Naive thymus-derived CD4-positive, alpha-beta T cell (primary cell): ENCODE results near the gene PDGFRA. TPM values are rescaled to one million over a fixed set of nuclear protein-coding genes. Genes with fewer than 3 reads are reported as not detected.

ENCODE experiments used
- ATAC-seq: fragments of 150-1000 bp; cut with Tn5 transposase; 2 replicates; pipeline ENCODE4 v1.10.0; 2021; ENCODE audit warnings: mild to moderate bottlenecking, moderate library complexity
- CTCF ChIA-PET: fragments of 350-600 bp; sonication (Branson Sonifier 250); formaldehyde crosslinking; loops from one replicate; lab custom pipeline; 2021; ENCODE audit warnings: antibody characterized with exemption; lab: Charles Lee
- POLR2A ChIA-PET: fragments of 350-600 bp; sonication (Branson Sonifier 250); formaldehyde crosslinking; loops from one replicate; lab custom pipeline; 2021; ENCODE audit warnings: antibody characterized with exemption, inconsistent platforms; lab: Charles Lee
- DNase-seq, 9 donors: peaks; one replicate each; pipeline versions ENCODE4 v3.0.0 to v3.0.0-alpha.2; 2020 to 2022; ENCODE audit warnings: mixed read lengths in 1 of 9
- H3K27ac ChIP-seq: one replicate; pipeline ENCODE4 v1.7.0; 2013; ENCODE audit warnings: mild to moderate bottlenecking, low read depth, low read length, moderate library complexity
- H3K27me3 ChIP-seq, 2 donors: one replicate each; pipeline ENCODE4 v1.7.0; 2013; ENCODE audit warnings: low read length in 2 of 2, mild to moderate bottlenecking in 2 of 2, moderate library complexity in 2 of 2; ENCODE audit not compliant: control insufficient read depth in 2 of 2, insufficient read depth in 2 of 2
- H3K36me3 ChIP-seq, 3 experiments: 1 replicate in 2 of 3; 2 replicates in 1 of 3; pipeline ENCODE4 v1.7.0; 2013; ENCODE audit warnings: low read length in 3 of 3, mild to moderate bottlenecking in 3 of 3, moderate library complexity in 1 of 3; ENCODE audit not compliant: insufficient read depth in 3 of 3, control insufficient read depth in 2 of 3
- H3K4me1 ChIP-seq, 2 donors: one replicate each; pipeline ENCODE4 v1.7.0; 2013; ENCODE audit warnings: low read length in 2 of 2, mild to moderate bottlenecking in 2 of 2, moderate library complexity in 1 of 2; ENCODE audit not compliant: control insufficient read depth in 2 of 2, insufficient read depth in 2 of 2
- H3K4me3 ChIP-seq: 2 replicates; pipeline ENCODE4 v1.7.0; 2013; ENCODE audit warnings: mild to moderate bottlenecking, low read length
- H3K9me3 ChIP-seq, 3 experiments: 1 replicate in 2 of 3; 2 replicates in 1 of 3; pipeline ENCODE4 v1.7.0; 2013; ENCODE audit warnings: low read length in 3 of 3; ENCODE audit not compliant: control insufficient read depth in 2 of 3
- H3K27ac Mint-ChIP-seq, 9 donors: one replicate each; pipeline ENCODE4 v1.8.0; 2020 to 2022; ENCODE audit warnings: mixed read lengths in 9 of 9, mild to moderate bottlenecking in 8 of 9, moderate library complexity in 5 of 9, inconsistent platforms in 2 of 9
- H3K27me3 Mint-ChIP-seq, 5 donors: one replicate each; pipeline ENCODE4 v1.8.0; 2021 to 2022; ENCODE audit warnings: mixed read lengths in 5 of 5, mild to moderate bottlenecking in 1 of 5
- H3K36me3 Mint-ChIP-seq, 5 donors: one replicate each; pipeline ENCODE4 v1.8.0; 2020 to 2022; ENCODE audit warnings: mixed read lengths in 5 of 5, mild to moderate bottlenecking in 3 of 5, inconsistent platforms in 1 of 5
- H3K4me1 Mint-ChIP-seq, 7 donors: one replicate each; pipeline ENCODE4 v1.8.0; 2020 to 2022; ENCODE audit warnings: mixed read lengths in 7 of 7, mild to moderate bottlenecking in 3 of 7, inconsistent platforms in 1 of 7
- H3K4me3 Mint-ChIP-seq, 10 donors: one replicate each; pipeline ENCODE4 v1.8.0; 2020 to 2022; ENCODE audit warnings: mild to moderate bottlenecking in 10 of 10, mixed read lengths in 10 of 10, moderate library complexity in 6 of 10, inconsistent platforms in 2 of 10
- H3K9me3 Mint-ChIP-seq, 11 donors: one replicate each; pipeline ENCODE4 v1.8.0; 2020 to 2022; ENCODE audit warnings: mixed read lengths in 11 of 11, mild to moderate bottlenecking in 4 of 11, inconsistent platforms in 1 of 11, moderate library complexity in 1 of 11
- intact Hi-C, 2 donors: fragments of 100-400 bp; cut with micrococcal nuclease; formaldehyde crosslinking; loops; one replicate each; pipeline ENCODE4 v1.15.1; 2023
- polyA plus RNA-seq, 2 donors: library from polyadenylated mRNA; unstranded; fragments of 300-500 nt; fragmentation: Illumina TruSeq; gene quantifications; one replicate each; pipeline ENCODE4 v1.2.3, GENCODE V29; 2021
- total RNA-seq, 6 experiments: library from RNA in 5 of 6; stranded (reverse) in 5 of 6; gene quantifications; 1 replicate in 5 of 6; 2 replicates in 1 of 6; pipeline ENCODE4 v1.2.3 and lab custom pipeline; 2021 to 2026

Gene PDGFRA
- total and polyA plus RNA-seq, 7 experiments from 2014 or later, result 1.9 TPM; not detected in 6

DNA sequence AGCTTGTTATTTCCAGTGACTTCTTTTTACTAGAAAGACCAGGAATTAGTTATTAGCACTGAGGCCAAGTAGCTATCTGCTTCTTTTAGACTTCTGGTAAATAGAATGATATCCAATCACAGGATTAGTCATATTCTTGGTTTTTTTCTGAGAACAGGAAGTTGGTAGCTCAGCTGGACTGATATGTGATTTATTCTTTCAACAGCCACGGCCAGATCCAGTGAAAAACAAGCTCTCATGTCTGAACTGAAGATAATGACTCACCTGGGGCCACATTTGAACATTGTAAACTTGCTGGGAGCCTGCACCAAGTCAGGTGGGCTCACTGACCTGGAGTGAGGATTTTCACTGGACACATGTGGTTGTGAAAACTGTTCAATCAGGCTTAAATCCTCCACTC is 48.6 kb downstream of the PDGFRA start:
- ChIA-PET POLR2A (no interaction called here), CTCF (no interaction called here)
- Mint-ChIP-seq H3K4me3 (peak overlapping the region in 1 of 10 donors; percentile 48), H3K4me1 (peaks cover 0 to 19% (median 0%) of the 10 kb centered on the region in 7 donors), H3K27ac (peak overlapping the region in 1 of 9 donors; percentile 56), H3K9me3 (peaks cover 4 to 11% (median 8%) of the 10 kb centered on the region in 11 donors), H3K36me3 (peaks cover 0 to 8% (median 0%) of the 10 kb centered on the region in 5 donors), H3K27me3 (peaks cover 0 to 55% (median 32%) of the 10 kb centered on the region in 5 donors)
- ATAC-seq (no peak), DNase-seq (no peak)
- H3K27me3 ChIP-seq, result peaks cover 0 to 4% of the 10 kb centered on the region in 2 donors
- intact Hi-C loops, result no loop called here
- H3K4me1 ChIP-seq, result no peaks in the 10 kb centered on the region
- no peaks in the 10 kb centered on the region for H3K9me3 ChIP-seq
- H3K36me3 ChIP-seq, result no peaks in the 10 kb centered on the region
- no peak overlapping the region for H3K27ac ChIP-seq
- H3K4me3 ChIP-seq, result no peak overlapping the region

DNA sequence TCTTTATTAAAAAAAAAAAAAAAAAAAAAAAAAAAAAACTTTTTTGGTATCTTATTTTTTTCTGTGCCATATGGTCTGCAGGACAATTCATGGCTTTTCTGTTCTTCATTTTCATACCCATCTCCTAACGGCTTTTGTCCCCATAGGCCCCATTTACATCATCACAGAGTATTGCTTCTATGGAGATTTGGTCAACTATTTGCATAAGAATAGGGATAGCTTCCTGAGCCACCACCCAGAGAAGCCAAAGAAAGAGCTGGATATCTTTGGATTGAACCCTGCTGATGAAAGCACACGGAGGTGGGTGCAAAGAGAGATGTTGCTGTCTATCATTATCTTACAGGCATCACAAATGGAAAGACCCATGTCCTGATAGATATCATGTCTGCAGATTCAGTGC is 49.1 kb downstream of the PDGFRA start:
- ChIA-PET POLR2A (no interaction called here), CTCF (no interaction called here)
- Histone ChIP-seq H3K4me1 (no peaks in the 10 kb centered on the region), H3K36me3 (no peaks in the 10 kb centered on the region), H3K27me3 (peaks cover 0 to 4% of the 10 kb centered on the region in 2 donors), H3K9me3 (peaks cover 0 to 2% (median 0%) of the 10 kb centered on the region in 3 experiments), H3K27ac (no peak overlapping the region), H3K4me3 (no peak overlapping the region)
- no peak for DNase-seq
- Mint-ChIP-seq H3K4me1 (peaks cover 0 to 19% (median 0%) of the 10 kb centered on the region in 7 donors), H3K27me3 (peaks cover 0 to 49% (median 29%) of the 10 kb centered on the region in 5 donors), H3K27ac (no peak overlapping the region), H3K36me3 (peaks cover 0 to 8% (median 0%) of the 10 kb centered on the region in 5 donors), H3K4me3 (no peak overlapping the region), H3K9me3 (peaks cover 4 to 14% (median 8%) of the 10 kb centered on the region in 11 donors)
- ATAC-seq, result no peak
- intact Hi-C loops, result no loop called here

DNA sequence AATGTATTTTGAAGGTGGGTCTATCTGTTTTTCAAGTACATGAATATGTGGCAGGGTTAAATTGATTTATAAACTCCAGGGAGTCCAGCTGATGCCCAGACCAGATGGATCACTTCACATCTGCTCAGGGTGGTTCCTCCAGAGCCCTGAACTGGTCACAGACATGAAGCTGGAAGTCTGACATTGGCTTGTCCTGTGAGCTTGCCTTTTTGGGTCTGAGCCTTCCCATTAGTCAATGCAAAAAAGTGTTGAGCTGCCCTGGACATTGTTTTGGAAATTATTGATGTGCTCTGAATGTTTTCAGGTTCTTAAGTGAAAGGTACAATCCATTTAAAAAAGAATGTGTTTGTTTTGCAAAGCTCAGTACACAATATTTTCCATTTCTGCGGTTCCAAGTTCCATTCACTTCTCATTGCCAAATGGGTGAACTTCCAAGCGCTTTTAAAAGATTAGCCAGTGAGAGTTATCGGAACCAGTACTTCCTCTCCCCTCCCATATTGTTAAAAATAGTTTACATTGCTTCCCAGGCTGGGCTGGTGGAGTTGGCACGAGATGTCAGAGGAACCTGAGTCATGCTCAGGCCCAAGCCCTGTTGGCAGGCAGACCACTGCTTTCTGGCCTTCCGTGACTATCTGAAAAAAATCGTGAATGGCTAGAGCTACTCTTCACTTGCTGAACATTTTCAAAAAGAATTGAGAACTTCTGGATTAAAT is 52.1 kb downstream of the PDGFRA start:
- H3K9me3 Mint-ChIP-seq, result peaks cover 13 to 35% (median 17%) of the 10 kb centered on the region in 11 donors
- intact Hi-C loops, result no loop called here

DNA sequence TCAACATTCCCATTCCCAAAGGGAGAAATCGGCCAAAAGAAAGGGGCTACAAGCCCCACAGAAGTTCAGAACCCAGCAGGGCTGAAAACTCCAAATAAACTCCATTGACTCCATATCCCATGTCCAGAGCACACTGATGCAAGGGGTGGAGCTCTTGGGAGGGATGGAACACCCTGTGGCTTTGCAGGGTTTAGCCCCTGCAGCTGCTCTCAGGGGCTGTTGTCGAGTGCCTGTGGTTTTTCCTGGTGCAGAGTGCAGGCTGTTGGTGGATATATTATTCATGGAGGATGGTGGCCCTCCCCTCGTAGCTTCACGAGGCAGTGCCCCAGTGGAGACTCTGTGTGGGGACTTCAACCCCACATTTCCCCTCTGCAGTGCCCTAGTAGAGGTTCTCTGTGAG is 53.7 kb downstream of the PDGFRA start:
- H3K27me3 ChIP-seq, result no peaks in the 10 kb centered on the region
- Mint-ChIP-seq H3K36me3 (peaks cover 0 to 13% (median 6%) of the 10 kb centered on the region in 5 donors), H3K27me3 (peaks cover 0 to 11% (median 6%) of the 10 kb centered on the region in 5 donors), H3K4me1 (peaks cover 0 to 4% (median 0%) of the 10 kb centered on the region in 7 donors), H3K9me3 (peaks cover 13 to 35% (median 17%) of the 10 kb centered on the region in 11 donors), H3K4me3 (no peak overlapping the region), H3K27ac (no peak overlapping the region)
- DNase-seq, result no peak
- H3K9me3 ChIP-seq, result peaks cover 0 to 14% (median 0%) of the 10 kb centered on the region in 3 experiments
- no peaks in the 10 kb centered on the region for H3K36me3 ChIP-seq
- POLR2A ChIA-PET, result no interaction called here
- ATAC-seq, result no peak
- H3K4me3 ChIP-seq, result no peak overlapping the region
- no peaks in the 10 kb centered on the region for H3K4me1 ChIP-seq
- H3K27ac ChIP-seq, result no peak overlapping the region
- CTCF ChIA-PET, result no interaction called here
- intact Hi-C loops, result no loop called here

More for the DNA sequence above, 52.1 kb downstream of the PDGFRA start:
- POLR2A ChIA-PET, result no interaction called here
- CTCF ChIA-PET, result no interaction called here
- Mint-ChIP-seq H3K36me3 (peaks cover 0 to 13% (median 6%) of the 10 kb centered on the region in 5 donors), H3K27ac (no peak overlapping the region), H3K4me3 (no peak overlapping the region), H3K27me3 (peaks cover 0 to 23% (median 14%) of the 10 kb centered on the region in 5 donors), H3K4me1 (peaks cover 0 to 13% (median 0%) of the 10 kb centered on the region in 7 donors)
- no peaks in the 10 kb centered on the region for H3K36me3 ChIP-seq
- H3K9me3 ChIP-seq, result peaks cover 0 to 14% (median 0%) of the 10 kb centered on the region in 3 experiments
- H3K4me3 ChIP-seq, result no peak overlapping the region
- H3K27me3 ChIP-seq, result peaks cover 0 to under 1% of the 10 kb centered on the region in 2 donors
- DNase-seq (no peak), ATAC-seq (no peak)
- H3K4me1 ChIP-seq, result no peaks in the 10 kb centered on the region
- H3K27ac ChIP-seq, result no peak overlapping the region

DNA sequence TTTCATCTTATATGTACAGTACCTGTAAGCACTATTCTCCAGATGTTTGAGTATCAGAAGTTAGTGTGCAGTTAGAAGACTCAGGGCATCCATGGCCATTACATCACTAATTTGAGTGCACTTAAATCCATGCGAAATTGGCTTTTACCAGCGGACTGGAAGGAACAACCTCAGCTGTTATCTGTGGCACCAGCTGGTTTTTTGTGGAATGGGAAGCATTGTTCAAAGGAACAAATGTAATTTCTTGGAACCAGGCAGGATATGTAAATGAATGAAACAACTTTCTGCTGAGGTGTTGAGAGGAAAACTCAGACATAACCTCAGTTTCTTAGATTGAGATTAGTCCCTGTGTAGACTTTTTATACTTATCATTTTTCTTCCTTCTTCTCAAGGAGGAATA is 60.2 kb downstream of the PDGFRA start:
- peaks cover 0 to 22% (median 14%) of the 10 kb centered on the region in 5 donors for H3K27me3 Mint-ChIP-seq
- no peak overlapping the region for H3K4me3 ChIP-seq
- peaks cover 0 to 2% (median 0%) of the 10 kb centered on the region in 3 experiments for H3K9me3 ChIP-seq
- POLR2A ChIA-PET, result no interaction called here
- intact Hi-C loops, result no loop called here
- H3K27me3 ChIP-seq, result no peaks in the 10 kb centered on the region
- CTCF ChIA-PET, result no interaction called here
- H3K27ac Mint-ChIP-seq, result no peak overlapping the region
- peaks cover 0 to 11% (median 0%) of the 10 kb centered on the region in 7 donors for H3K4me1 Mint-ChIP-seq
- no peak for DNase-seq
- no peak overlapping the region for H3K4me3 Mint-ChIP-seq
- H3K27ac ChIP-seq, result no peak overlapping the region
- H3K9me3 Mint-ChIP-seq, result peaks cover under 1 to 24% (median 4%) of the 10 kb centered on the region in 11 donors
- no peak for ATAC-seq
- peaks cover 0 to 14% (median under 1%) of the 10 kb centered on the region in 5 donors for H3K36me3 Mint-ChIP-seq
- no peaks in the 10 kb centered on the region for H3K4me1 ChIP-seq
- H3K36me3 ChIP-seq, result no peaks in the 10 kb centered on the region

DNA sequence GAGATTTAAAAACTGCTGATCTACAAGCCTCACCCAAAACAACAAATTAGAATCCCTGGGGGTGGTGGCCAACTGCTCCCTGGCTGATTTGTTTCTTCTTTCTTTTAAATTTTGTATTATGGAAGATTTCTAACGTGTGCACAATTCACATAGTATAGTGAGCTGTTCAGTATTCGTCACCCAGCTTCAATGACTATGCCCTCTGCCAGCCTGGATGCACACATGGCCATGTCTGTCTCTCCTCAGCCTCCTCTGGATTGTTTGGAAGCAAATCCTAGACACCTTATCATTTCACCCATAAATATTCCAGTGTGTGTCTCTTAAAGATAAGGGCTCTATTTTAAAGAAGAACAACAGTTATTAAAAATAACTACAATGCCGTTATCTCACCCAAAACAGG is 61.9 kb downstream of the PDGFRA start:
- no peak overlapping the region for H3K27ac ChIP-seq
- no peak for DNase-seq
- CTCF ChIA-PET, result no interaction called here
- no peaks in the 10 kb centered on the region for H3K9me3 ChIP-seq
- Mint-ChIP-seq H3K27me3 (peaks cover 0 to 26% (median 14%) of the 10 kb centered on the region in 5 donors), H3K9me3 (peaks cover 0 to 16% (median 0%) of the 10 kb centered on the region in 11 donors), H3K27ac (no peak overlapping the region), H3K36me3 (peaks cover 0 to 11% (median 0%) of the 10 kb centered on the region in 5 donors), H3K4me3 (no peak overlapping the region), H3K4me1 (peaks cover 0 to 11% (median 0%) of the 10 kb centered on the region in 7 donors)
- no peak for ATAC-seq
- H3K36me3 ChIP-seq, result no peaks in the 10 kb centered on the region
- intact Hi-C loops, result no loop called here
- H3K4me1 ChIP-seq, result no peaks in the 10 kb centered on the region
- H3K27me3 ChIP-seq, result no peaks in the 10 kb centered on the region
- H3K4me3 ChIP-seq, result no peak overlapping the region
- POLR2A ChIA-PET, result no interaction called here
